Panc1 (cell line): Measurements from ENCODE around the gene MMP10. TPM values are rescaled to one million over a fixed set of nuclear protein-coding genes. Genes with fewer than 3 reads are reported as not detected.

ENCODE experiments used
- ATAC-seq: fragments of 200-7000 bp; cut with Tn5 transposase; 2 replicates; pipeline ENCODE4 v1.9.1; 2020; ENCODE audit warnings: mild to moderate bottlenecking, moderate library complexity
- BruUV-seq: library from RNA; stranded (reverse); fragments of 400-500 nt; replicated peaks from 2 replicates; lab custom pipeline; 2021; lab: Mats Ljungman, UMichigan
- CTCF ChIA-PET: fragments of 300-600 bp; sonication (Branson Sonifier 250); formaldehyde crosslinking; loops from one replicate; lab custom pipeline; 2022; ENCODE audit warnings: antibody characterized with exemption; lab: Charles Lee
- POLR2A ChIA-PET: fragments of 300-600 bp; sonication (Branson Sonifier 250); formaldehyde crosslinking; loops from one replicate; lab custom pipeline; 2022; ENCODE audit warnings: antibody characterized with exemption; lab: Charles Lee
- DNase-seq: peaks from one replicate; pipeline ENCODE4 v3.0.0-alpha.2; 2010; ENCODE audit warnings: low read depth, low spot score
- H3K27ac ChIP-seq: 2 replicates; pipeline ENCODE4 v1.5.1; 2011; ENCODE audit warnings: mild to moderate bottlenecking, low read length, inconsistent platforms
- H3K27me3 ChIP-seq: fragments of 200-500 bp; sonication (Bioruptor generic); 2 replicates; pipeline ENCODE4 v1.6.0; 2014; ENCODE audit warnings: low read length, inconsistent platforms; ENCODE audit not compliant: control insufficient read depth, insufficient read depth
- H3K36me3 ChIP-seq: fragments of 200-500 bp; sonication (Bioruptor generic); 2 replicates; pipeline ENCODE4 v1.5.1; 2014; ENCODE audit warnings: inconsistent platforms, mild to moderate bottlenecking, low read length, moderate library complexity; ENCODE audit not compliant: control insufficient read depth, insufficient read depth
- H3K4me1 ChIP-seq: 2 replicates; pipeline ENCODE4 v1.5.1; 2011; ENCODE audit warnings: inconsistent platforms, mild to moderate bottlenecking, low read length, moderate library complexity; ENCODE audit not compliant: control insufficient read depth, insufficient read depth
- H3K4me3 ChIP-seq, 2 experiments: 2 replicates each; pipeline ENCODE4 v1.5.1; 2011 to 2012; ENCODE audit warnings: low read depth in 2 of 2, low read length in 2 of 2, mild to moderate bottlenecking in 2 of 2, inconsistent platforms in 1 of 2, moderate library complexity in 1 of 2
- H3K9me3 ChIP-seq: fragments of 200-500 bp; sonication (Bioruptor generic); 2 replicates; pipeline ENCODE4 v1.5.1; 2014; ENCODE audit warnings: low read depth, mild to moderate bottlenecking, inconsistent platforms, low read length, moderate library complexity; ENCODE audit not compliant: control insufficient read depth, insufficient read depth
- CTCF ChIP-seq: fragments of 450-650 bp; IDR thresholded peaks from 2 replicates; pipeline ENCODE4 v1.5.1; 2017; ENCODE audit warnings: mild to moderate bottlenecking
- POLR2AphosphoS5 ChIP-seq: IDR thresholded peaks from 2 replicates; pipeline ENCODE4 v1.6.1; 2012; ENCODE audit warnings: mild to moderate bottlenecking, low read depth, low read length, moderate library complexity
- REST ChIP-seq, 2 experiments: IDR thresholded peaks; 2 replicates each; pipeline ENCODE4 v1.6.1; 2011 to 2012; ENCODE audit warnings: low read depth in 2 of 2, control low read depth in 1 of 2, low read length in 1 of 2, mild to moderate bottlenecking in 1 of 2, moderate library complexity in 1 of 2; ENCODE audit not compliant: insufficient read depth in 1 of 2
- SIN3A ChIP-seq: IDR thresholded peaks from 2 replicates; pipeline ENCODE4 v1.6.1; 2012; ENCODE audit warnings: low read depth, mild to moderate bottlenecking, low read length, moderate library complexity, borderline replicate concordance; ENCODE audit not compliant: insufficient read depth
- TCF7L2 ChIP-seq: IDR thresholded peaks from 2 replicates; pipeline ENCODE4 v1.6.1; 2011; ENCODE audit warnings: mild to moderate bottlenecking, low read depth, low read length, inconsistent platforms
- in situ Hi-C: cut with HindIII; loops from 2 replicates; pipeline ENCODE4 v1.10.0; 2016; ENCODE audit warnings: low sequenced_read_pairs, low pct_unique_long_range_greater_than_20kb
- intact Hi-C: fragments of 100-400 bp; cut with micrococcal nuclease; formaldehyde crosslinking; loops from one replicate; pipeline ENCODE4 v1.10.0; 2022; ENCODE audit not compliant: unreplicated experiment
- total RNA-seq: library from RNA; stranded (reverse); gene quantifications from one replicate; pipeline ENCODE4 v1.2.1, GENCODE V29; 2021; ENCODE audit not compliant: unreplicated experiment

The MMP10 gene
- total RNA-seq, 1 experiment from 2014 or later: not detected

- H3K27ac ChIP-seq: no peak overlapping the region
- TF ChIP-seq TCF7L2 (no peak), CTCF (no peak), SIN3A (no peak), POLR2AphosphoS5 (no peak), REST (IDR thresholded peaks at IDR 0.05; ENCODE audit: insufficient read depth in 1 of 2, low read depth in 2 of 2, low read length in 1 of 2) (no peak)
- DNase-seq: no peak
- H3K9me3 ChIP-seq: no peaks in the 10 kb centered on the region
- in situ Hi-C loops: no loop called here
- intact Hi-C loops: no loop called here
- no peaks in the 10 kb centered on the region for H3K36me3 ChIP-seq
- H3K4me3 ChIP-seq: no peak overlapping the region
- ChIA-PET POLR2A (no interaction called here), CTCF (no interaction called here)
- H3K4me1 ChIP-seq: no peaks in the 10 kb centered on the region
- ATAC-seq: no peak; the same call in 1 of the 2 replicates
- H3K27me3 ChIP-seq: peaks cover 3% of the 10 kb centered on the region; the same call in 1 of the 2 replicates
- no TSS peak for BruUV-seq
These were observed 19.9 kb downstream of the MMP10 start for GRCh38 chr11:102760344-102761035.

- Histone ChIP-seq H3K27ac (no peak overlapping the region), H3K36me3 (no peaks in the 10 kb centered on the region), H3K27me3 (peaks cover 3% of the 10 kb centered on the region; the same call in 1 of the 2 replicates), H3K4me3 (no peak overlapping the region), H3K9me3 (no peaks in the 10 kb centered on the region), H3K4me1 (no peaks in the 10 kb centered on the region)
- CTCF ChIA-PET: no interaction called here
- DNase-seq (no peak), ATAC-seq (no peak)
- POLR2A ChIA-PET: no interaction called here
- BruUV-seq: no TSS peak
- in situ Hi-C loops: no loop called here
- TF ChIP-seq SIN3A: no peak
- TF ChIP-seq TCF7L2: no peak
- TF ChIP-seq REST (IDR thresholded peaks at IDR 0.05; ENCODE audit: insufficient read depth in 1 of 2, low read depth in 2 of 2, low read length in 1 of 2): no peak
- TF ChIP-seq CTCF: no peak
- no peak for TF ChIP-seq POLR2AphosphoS5
- intact Hi-C loops: no loop called here
These were observed 22.4 kb downstream of the MMP10 start for GRCh38 chr11:102757823-102758549.
